H9 (cell line): ENCODE measurements around the gene MYLK4. TPM values are rescaled to one million over a fixed set of nuclear protein-coding genes. Genes with fewer than 3 reads are reported as not detected.
A peak's percentile ranks its signal among the peaks of the same experiment; 100 is the strongest.

ENCODE experiments used
- DNase-seq: peaks from one replicate; pipeline ENCODE4 v3.0.0-alpha.2; 2017
- H2AFZ ChIP-seq: one replicate; pipeline ENCODE4 v1.6.1; 2013; ENCODE audit warnings: mild to moderate bottlenecking, low read length, control low read depth, moderate library complexity
- H2AK5ac ChIP-seq: 2 replicates; pipeline ENCODE4 v1.6.1; 2013; ENCODE audit warnings: low read length, control low read depth, mixed read lengths; ENCODE audit not compliant: insufficient read length
- H2BK120ac ChIP-seq: one replicate; pipeline ENCODE4 v1.6.1; 2013; ENCODE audit warnings: low read depth, mild to moderate bottlenecking, low read length, control low read depth, inconsistent platforms; ENCODE audit not compliant: poor library complexity, severe bottlenecking
- H2BK12ac ChIP-seq: 2 replicates; pipeline ENCODE4 v1.6.1; 2013; ENCODE audit warnings: low read length, control low read depth, mixed read lengths, low read depth; ENCODE audit not compliant: insufficient read length
- H2BK15ac ChIP-seq: 2 replicates; pipeline ENCODE4 v1.6.1; 2013; ENCODE audit warnings: low read depth, low read length, control low read depth
- H2BK20ac ChIP-seq: one replicate; pipeline ENCODE4 v1.6.1; 2013; ENCODE audit warnings: low read depth, mild to moderate bottlenecking, low read length, control low read depth, inconsistent platforms; ENCODE audit not compliant: poor library complexity, severe bottlenecking
- H2BK5ac ChIP-seq: 2 replicates; pipeline ENCODE4 v1.6.1; 2013; ENCODE audit warnings: low read length, control low read depth, mixed read lengths; ENCODE audit not compliant: insufficient read length
- H3K14ac ChIP-seq: 2 replicates; pipeline ENCODE4 v1.6.1; 2013; ENCODE audit warnings: low read length, control low read depth; ENCODE audit not compliant: insufficient read depth
- H3K18ac ChIP-seq: 2 replicates; pipeline ENCODE4 v1.6.1; 2013; ENCODE audit warnings: low read depth, mild to moderate bottlenecking, mixed read lengths, low read length, control low read depth; ENCODE audit not compliant: insufficient read length
- H3K23ac ChIP-seq: 2 replicates; pipeline ENCODE4 v1.6.1; 2013; ENCODE audit warnings: low read length, control low read depth, mixed read lengths, low read depth; ENCODE audit not compliant: insufficient read length
- H3K23me2 ChIP-seq: 2 replicates; pipeline ENCODE4 v1.6.1; 2013; ENCODE audit warnings: low read depth, mild to moderate bottlenecking, mixed read lengths, low read length, control low read depth; ENCODE audit not compliant: insufficient read length, poor library complexity, severe bottlenecking
- H3K27ac ChIP-seq: 2 replicates; pipeline ENCODE4 v1.5.1; 2013; ENCODE audit warnings: low read length, control low read depth, mixed read lengths, low read depth; ENCODE audit not compliant: insufficient read length
- H3K27me3 ChIP-seq: 2 replicates; pipeline ENCODE4 v1.6.1; 2013; ENCODE audit warnings: low read length, control low read depth, inconsistent platforms; ENCODE audit not compliant: insufficient read depth
- H3K4ac ChIP-seq: 2 replicates; pipeline ENCODE4 v1.6.1; 2013; ENCODE audit warnings: low read depth, mild to moderate bottlenecking, control low read depth, inconsistent platforms, low read length, moderate library complexity
- H3K4me1 ChIP-seq: 2 replicates; pipeline ENCODE4 v1.6.1; 2013; ENCODE audit warnings: low read length, control low read depth, inconsistent platforms; ENCODE audit not compliant: insufficient read depth
- H3K4me2 ChIP-seq: 2 replicates; pipeline ENCODE4 v1.6.1; 2013; ENCODE audit warnings: low read length, control low read depth, mixed read lengths; ENCODE audit not compliant: insufficient read length, insufficient read depth
- H3K56ac ChIP-seq: 2 replicates; pipeline ENCODE4 v1.6.1; 2013; ENCODE audit warnings: low read depth, mild to moderate bottlenecking, mixed read lengths, low read length, control low read depth; ENCODE audit not compliant: insufficient read length
- H3K79me1 ChIP-seq: 2 replicates; pipeline ENCODE4 v1.6.1; 2013; ENCODE audit warnings: low read depth, mild to moderate bottlenecking, moderate library complexity, low read length, control low read depth, inconsistent platforms; ENCODE audit not compliant: insufficient read depth, poor library complexity, severe bottlenecking
- H3K79me2 ChIP-seq: 2 replicates; pipeline ENCODE4 v1.6.1; 2013; ENCODE audit warnings: low read length, control low read depth, inconsistent platforms; ENCODE audit not compliant: insufficient read depth
- H3K9ac ChIP-seq: 2 replicates; pipeline ENCODE4 v1.6.1; 2013; ENCODE audit warnings: low read length, control low read depth, mixed read lengths; ENCODE audit not compliant: insufficient read length; ENCODE audit errors: extremely low read depth
- H3K9me3 ChIP-seq: one replicate; pipeline ENCODE4 v1.6.1; 2013; ENCODE audit warnings: low read depth, low read length, inconsistent platforms; ENCODE audit not compliant: control insufficient read depth
- H3T11ph ChIP-seq: one replicate; pipeline ENCODE4 v1.6.1; 2013; ENCODE audit warnings: mild to moderate bottlenecking, low read length, control low read depth, inconsistent platforms
- H4K20me1 ChIP-seq: one replicate; pipeline ENCODE4 v1.6.1; 2013; ENCODE audit not compliant: control insufficient read depth, insufficient read length, insufficient read depth
- H4K5ac ChIP-seq: 2 replicates; pipeline ENCODE4 v1.6.1; 2013; ENCODE audit warnings: low read depth, mild to moderate bottlenecking, mixed read lengths, low read length, control low read depth; ENCODE audit not compliant: insufficient read length
- H4K8ac ChIP-seq: replicated peaks from 2 replicates; pipeline ENCODE4 v1.6.1; 2013; ENCODE audit warnings: low read length, control low read depth, mixed read lengths, low read depth; ENCODE audit not compliant: insufficient read length
- H4K91ac ChIP-seq: 2 replicates; pipeline ENCODE4 v1.6.1; 2013; ENCODE audit warnings: low read depth, mild to moderate bottlenecking, moderate library complexity, mixed read lengths, low read length, control low read depth; ENCODE audit not compliant: insufficient read length
- H3K27ac Mint-ChIP-seq, 3 experiments: 2 replicates in 2 of 3; 3 replicates in 1 of 3; pipeline ENCODE4 v1.8.0; 2020 to 2021; ENCODE audit warnings: mixed read lengths in 3 of 3, mild to moderate bottlenecking in 1 of 3, moderate library complexity in 1 of 3
- H3K27me3 Mint-ChIP-seq: 2 replicates; pipeline ENCODE4 v1.8.0; 2021; ENCODE audit warnings: low read depth, mild to moderate bottlenecking, moderate library complexity, mixed read lengths
- H3K36me3 Mint-ChIP-seq, 3 experiments: 2 replicates in 2 of 3; 3 replicates in 1 of 3; pipeline ENCODE4 v1.8.0; 2020 to 2021; ENCODE audit warnings: low read depth in 3 of 3, mixed read lengths in 3 of 3; ENCODE audit not compliant: insufficient read depth in 1 of 3
- H3K4me1 Mint-ChIP-seq, 2 experiments: 2 replicates each; pipeline ENCODE4 v1.8.0; 2020; ENCODE audit warnings: mixed read lengths in 2 of 2
- H3K4me3 Mint-ChIP-seq, 2 experiments: 2 replicates in 1 of 2; 3 replicates in 1 of 2; pipeline ENCODE4 v1.8.0; 2020 to 2021; ENCODE audit warnings: mild to moderate bottlenecking in 2 of 2, mixed read lengths in 2 of 2, moderate library complexity in 1 of 2
- H3K9me3 Mint-ChIP-seq, 2 experiments: 2 replicates in 1 of 2; 3 replicates in 1 of 2; pipeline ENCODE4 v1.8.0; 2020; ENCODE audit warnings: mild to moderate bottlenecking in 2 of 2, mixed read lengths in 2 of 2, moderate library complexity in 1 of 2
- CTCF ChIP-seq: fragments of 200-600 bp; sonication (generic); conservative IDR thresholded peaks from 3 replicates; pipeline ENCODE4 v1.8.0; 2021; ENCODE audit warnings: antibody characterized with exemption, mild to moderate bottlenecking
- WGBS: extraction: QIAGEN DNeasy Blood & Tissue Kit; methylation state at CpG from one replicate; pipeline ENCODE4 v1.1.7; 2013; ENCODE audit warnings: missing lambda C conversion rate, low lambda C conversion rate, mixed read lengths; ENCODE audit not compliant: insufficient read length; ENCODE audit errors: extremely low coverage; 5-methylcytosine and 5-hydroxymethylcytosine counted together
- total RNA-seq: library from RNA; stranded (reverse); gene quantifications from 2 replicates; pipeline ENCODE4 v1.2.1, GENCODE V29; 2021

Gene MYLK4
- total RNA-seq, 1 experiment from 2014 or later, result 0.28 TPM

GRCh38 chr6:2680264-2680922 lies 70.3 kb downstream of the MYLK4 start:
- H3K27me3 ChIP-seq, result no peaks in the 10 kb centered on the region
- H3K23me2 ChIP-seq, result no peaks in the 10 kb centered on the region
- H3K9ac ChIP-seq, result no peak overlapping the region
- no peak overlapping the region for H4K91ac ChIP-seq
- H3K23ac ChIP-seq, result no peak overlapping the region
- H3K56ac ChIP-seq, result no peak overlapping the region
- WGBS, result no CpG with 5 or more reads among the region's 15 CpGs
- H3K4ac ChIP-seq, result no peak overlapping the region
- H4K5ac ChIP-seq, result no peak overlapping the region
- no peak overlapping the region for H3K18ac ChIP-seq
- H2BK15ac ChIP-seq, result no peak overlapping the region
- no peak overlapping the region for H3K4me2 ChIP-seq
- no peak overlapping the region for H3K4me3 Mint-ChIP-seq
- H3K27me3 Mint-ChIP-seq, result no peaks in the 10 kb centered on the region
- H3K4me1 ChIP-seq, result no peaks in the 10 kb centered on the region
- H2BK120ac ChIP-seq, result no peak overlapping the region
- no peak overlapping the region for H2AK5ac ChIP-seq
- no peak overlapping the region for H2BK12ac ChIP-seq
- no peak overlapping the region for H3K14ac ChIP-seq
- H3K4me1 Mint-ChIP-seq, result no peaks in the 10 kb centered on the region
- no peaks in the 10 kb centered on the region for H3K36me3 Mint-ChIP-seq
- no peak overlapping the region for H3T11ph ChIP-seq
- H3K9me3 ChIP-seq, result no peaks in the 10 kb centered on the region
- no peaks in the 10 kb centered on the region; a peak in 1 of 5 replicates for H3K9me3 Mint-ChIP-seq
- DNase-seq, result no peak
- no peak overlapping the region for H2BK20ac ChIP-seq
- H2AFZ ChIP-seq, result no peak overlapping the region
- H4K20me1 ChIP-seq, result no peaks in the 10 kb centered on the region
- no peaks in the 10 kb centered on the region for H3K79me1 ChIP-seq
- no peak overlapping the region for H4K8ac ChIP-seq
- peak overlapping the region in 1 of 3 experiments; percentile 48; a peak in 2 of 7 replicates for H3K27ac Mint-ChIP-seq
- no peak overlapping the region for H2BK5ac ChIP-seq
- TF ChIP-seq CTCF, result no peak
- no peaks in the 10 kb centered on the region for H3K79me2 ChIP-seq
- H3K27ac ChIP-seq, result no peak overlapping the region
